GM18502 (cell line): ENCODE data around the gene GOLGA7B.

Source experiments
- ATAC-seq: cut with Tn5 transposase; IDR thresholded peaks from one replicate; pipeline ENCODE4 v1.9.1; 2021; ENCODE audit warnings: mild to moderate bottlenecking; ENCODE audit not compliant: unreplicated experiment, poor library complexity

The GOLGA7B gene

GRCh38 chr10:97915346-97916131, 65.9 kb downstream of the GOLGA7B start:
- no peak for ATAC-seq

DNA sequence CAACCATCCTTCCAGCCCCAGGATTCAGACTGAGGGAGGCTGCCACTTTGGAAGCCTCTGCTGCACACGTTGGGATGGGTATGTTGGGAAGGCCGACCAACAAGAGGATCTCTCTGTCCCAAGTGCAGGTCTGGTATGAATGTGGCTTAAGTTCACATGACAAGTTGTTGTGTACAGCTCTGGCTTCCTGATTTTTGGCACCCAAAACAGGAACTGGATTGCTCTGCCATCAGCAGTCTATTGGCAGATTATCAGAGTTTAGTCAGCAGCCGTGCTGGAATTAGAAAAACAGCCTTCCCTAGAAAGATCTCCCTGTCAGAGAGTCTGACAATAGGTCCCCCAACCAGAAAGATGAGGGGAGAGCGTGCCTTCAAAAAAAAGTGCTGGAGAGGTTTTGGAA, 66.9 kb downstream of the GOLGA7B start:
- ATAC-seq: no peak

GRCh38 chr10:97919012-97919411, 69.4 kb downstream of the GOLGA7B start:
- no peak for ATAC-seq

- no peak for ATAC-seq
Observed at GRCh38 chr10:97920865-97921264, 71.2 kb downstream of the GOLGA7B start.
